ENCODE data around the gene CLCNKB.

- TF ChIP-seq CTCF (IDR thresholded peaks at IDR 0.05), result no peak
- TF ChIP-seq ZFX (IDR thresholded peaks at IDR 0.05; ENCODE audit: borderline replicate concordance), result no peak
Observed at GRCh38 chr1:16101623-16102022, 58.0 kb downstream of the CLCNKB start.
